ELR (cell line): ENCODE data around the gene OPCML.

ENCODE experiments used
- DNase-seq: peaks from one replicate; pipeline ENCODE4 v3.0.0-alpha.2; 2015; ENCODE audit warnings: low read depth

Gene OPCML

DNA sequence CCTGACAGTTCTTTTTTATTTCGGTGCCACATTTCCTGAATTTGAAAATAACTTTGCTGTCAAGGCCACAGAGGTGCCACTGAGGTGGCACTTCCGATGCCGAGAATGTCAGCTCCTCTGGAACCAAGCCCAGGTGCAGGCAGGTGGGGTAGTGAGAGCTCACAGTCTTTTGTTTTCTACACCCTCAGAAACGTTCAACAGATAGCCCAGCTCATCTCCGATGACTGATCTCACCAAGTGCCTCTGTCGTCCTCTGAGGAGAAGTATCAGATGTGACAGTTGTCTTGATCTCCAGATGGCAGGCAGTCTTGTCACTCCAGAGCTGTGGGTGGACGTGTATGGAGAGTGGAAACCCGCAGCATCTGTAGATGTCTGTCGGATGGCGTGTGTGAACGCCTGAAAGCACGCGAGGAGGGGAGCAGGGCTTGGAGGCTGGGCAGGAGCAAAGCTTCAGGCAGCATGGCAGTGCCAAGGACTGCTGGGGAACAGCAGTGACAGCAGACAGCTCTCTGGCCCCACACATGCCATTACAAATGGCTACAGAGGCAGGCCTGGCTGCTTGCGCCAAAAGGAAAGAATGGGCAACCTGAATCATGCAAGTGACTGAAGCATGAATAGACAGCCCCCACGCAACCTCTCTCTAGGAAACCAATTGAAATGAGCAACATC, 877.0 kb downstream of the OPCML start:
- DNase-seq = peak; percentile 10

DNA sequence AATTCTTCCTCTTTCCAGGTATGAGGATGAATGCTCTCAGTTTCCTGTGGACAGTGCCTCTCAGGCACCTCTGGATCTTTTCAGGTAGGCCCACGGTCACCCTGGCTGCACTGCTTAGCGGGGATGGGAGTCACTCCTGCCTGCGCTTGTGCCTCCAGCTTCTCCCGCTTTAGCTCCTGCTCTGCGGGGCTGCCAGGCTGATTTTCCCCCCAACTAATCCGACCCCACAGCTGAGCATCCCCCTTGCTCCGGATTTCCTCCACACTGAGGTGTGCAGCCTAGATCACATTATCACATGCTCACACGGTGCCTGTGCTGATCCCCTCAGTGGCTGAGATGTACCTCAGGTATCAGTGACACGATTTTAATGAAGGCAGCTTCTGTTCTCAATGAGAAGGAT, 879.1 kb downstream of the OPCML start:
- no peak for DNase-seq

DNA sequence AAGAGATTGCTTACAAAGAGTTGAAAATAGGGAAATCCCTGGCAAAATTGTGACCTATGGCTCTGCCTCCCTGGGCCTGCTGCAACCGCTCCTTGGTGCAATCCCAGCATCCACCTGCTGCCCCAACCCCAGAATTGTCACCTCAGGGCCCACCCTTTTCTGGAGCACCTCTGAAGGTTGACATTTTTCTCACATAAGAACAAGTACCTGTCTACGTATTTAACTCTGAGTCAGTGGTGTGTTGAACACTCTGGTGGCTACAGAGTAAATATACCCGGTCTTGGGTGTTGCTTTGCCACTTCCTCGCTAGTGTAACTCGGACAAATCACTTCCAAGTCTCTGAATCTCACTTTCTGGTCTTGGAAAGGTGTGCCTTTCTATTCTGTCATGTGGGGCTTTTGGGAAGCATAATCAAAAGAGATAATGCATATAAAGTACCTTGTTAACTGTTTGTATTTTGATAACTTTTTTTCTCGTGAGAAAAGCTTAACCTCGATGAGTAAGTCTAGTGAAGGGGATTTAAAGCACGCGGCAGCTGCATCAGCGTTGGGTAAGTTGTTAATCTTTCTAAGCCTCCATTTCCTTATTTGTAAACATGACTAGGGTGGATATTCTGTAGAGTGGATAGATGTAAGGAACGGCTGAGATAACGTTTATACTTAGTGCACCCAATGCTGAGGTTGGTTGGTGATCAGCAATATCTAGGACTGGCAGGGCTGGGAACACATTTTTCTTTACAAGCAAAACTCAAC, 881.2 kb downstream of the OPCML start:
- no peak for DNase-seq

DNA sequence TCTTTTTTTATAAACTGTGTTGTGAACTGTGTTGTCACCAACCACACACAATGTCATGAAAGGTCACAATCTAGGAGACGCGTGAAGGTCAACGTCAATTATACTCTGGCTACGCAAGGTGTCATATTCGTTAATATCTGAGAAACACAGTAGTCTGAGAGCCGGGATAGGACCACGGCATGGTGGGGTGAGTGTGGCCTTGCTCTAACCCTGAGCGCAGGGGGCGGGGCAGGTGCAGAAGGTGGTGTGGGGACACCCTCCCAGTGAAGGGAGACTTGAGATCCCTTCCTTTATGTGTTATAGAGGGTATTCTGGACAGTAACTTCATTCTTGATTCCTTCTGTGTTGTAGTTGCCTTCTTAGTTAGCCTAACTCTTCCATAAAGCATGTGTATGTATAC, 883.0 kb downstream of the OPCML start:
- DNase-seq = no peak

DNA sequence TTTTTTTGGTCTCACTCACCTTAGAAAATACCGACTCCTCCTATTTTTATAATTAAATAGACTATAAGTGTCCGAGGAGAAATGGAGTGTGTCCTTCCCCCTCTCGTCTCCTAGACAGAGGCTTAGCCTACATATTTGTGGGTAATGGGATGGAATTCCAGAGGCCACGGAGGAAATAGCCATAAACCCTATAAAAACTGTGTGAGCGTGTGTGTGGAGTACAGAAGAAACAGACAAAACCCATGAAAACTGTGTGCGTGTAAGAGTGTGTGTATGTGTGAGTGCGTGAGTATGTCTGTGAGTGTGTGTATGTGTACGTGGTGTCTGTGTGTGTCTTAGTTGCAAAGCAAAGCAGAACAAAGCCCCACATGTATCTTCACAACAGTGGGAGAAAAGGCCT, 883.5 kb downstream of the OPCML start:
- DNase-seq = no peak

DNA sequence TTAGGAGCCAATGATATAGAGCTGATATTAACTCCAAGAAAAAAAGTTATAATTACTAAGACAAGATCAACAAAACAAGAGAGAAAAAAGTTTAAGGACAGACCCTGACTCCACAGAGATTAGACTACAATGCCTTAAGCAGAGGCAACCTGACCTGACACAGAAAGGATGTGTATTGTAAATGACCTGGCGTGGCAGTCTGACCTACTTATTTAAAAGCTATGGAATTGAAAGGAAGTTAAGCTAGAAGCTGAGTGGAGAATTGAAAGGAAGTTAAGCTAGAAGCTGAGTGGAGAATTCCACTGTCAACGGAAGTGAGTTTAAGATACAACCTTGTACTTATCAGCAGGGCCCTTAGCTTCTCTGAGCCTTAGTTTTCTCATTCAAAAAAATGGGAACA, 885.4 kb downstream of the OPCML start:
- DNase-seq = no peak

DNA sequence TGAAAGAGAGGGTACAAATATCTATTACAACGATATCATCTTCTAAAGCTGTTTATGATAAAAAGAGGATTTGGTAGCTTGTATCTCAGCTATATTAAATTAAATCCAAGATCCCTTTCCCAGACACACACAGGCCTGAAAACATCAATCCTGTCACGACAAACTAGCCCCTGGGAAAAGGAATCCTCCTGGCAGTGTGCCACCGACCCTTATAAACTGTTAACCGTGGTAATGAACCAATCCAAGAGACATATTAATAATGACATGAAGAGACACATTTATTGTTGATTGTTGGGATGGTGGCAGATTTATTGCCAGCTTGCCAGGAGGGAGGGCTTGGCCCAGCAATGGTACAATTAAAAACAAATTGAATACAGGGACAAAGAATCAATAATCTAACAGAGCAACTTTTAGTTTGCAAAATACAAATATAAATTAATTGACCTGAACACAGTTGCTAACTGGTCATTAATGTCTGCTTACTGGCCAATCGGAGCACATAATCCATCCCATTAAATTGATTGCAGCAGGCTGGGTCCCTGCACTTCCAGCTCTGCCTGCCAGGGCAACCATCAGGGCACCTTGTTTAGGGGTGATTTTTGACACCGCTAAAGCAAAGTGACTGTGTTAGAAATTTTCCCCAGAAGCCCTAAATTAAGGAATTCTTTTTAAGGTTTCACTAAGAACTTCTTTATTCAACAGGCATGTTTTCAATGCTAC, 887.6 kb downstream of the OPCML start:
- no peak for DNase-seq

DNA sequence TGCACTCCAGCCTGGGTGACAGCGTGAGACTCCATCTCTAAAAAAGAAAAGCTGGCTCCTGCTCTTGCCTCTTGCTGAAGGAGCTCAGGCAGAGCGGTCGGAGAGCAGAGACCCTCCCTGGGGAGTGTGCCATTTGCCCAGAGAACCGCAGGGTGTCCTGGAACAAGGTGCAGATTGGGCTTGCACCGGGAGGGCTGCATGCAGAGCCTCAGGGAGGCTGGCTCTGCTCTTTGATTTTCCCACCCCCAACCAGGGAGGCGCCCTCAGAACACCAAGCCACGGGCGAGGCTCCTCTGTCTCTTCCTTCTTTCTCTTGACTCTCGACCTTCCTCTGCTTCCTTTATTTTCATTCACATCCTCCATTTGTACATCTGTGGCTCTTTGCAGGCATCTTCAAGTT, 889.1 kb downstream of the OPCML start:
- no peak for DNase-seq

DNA sequence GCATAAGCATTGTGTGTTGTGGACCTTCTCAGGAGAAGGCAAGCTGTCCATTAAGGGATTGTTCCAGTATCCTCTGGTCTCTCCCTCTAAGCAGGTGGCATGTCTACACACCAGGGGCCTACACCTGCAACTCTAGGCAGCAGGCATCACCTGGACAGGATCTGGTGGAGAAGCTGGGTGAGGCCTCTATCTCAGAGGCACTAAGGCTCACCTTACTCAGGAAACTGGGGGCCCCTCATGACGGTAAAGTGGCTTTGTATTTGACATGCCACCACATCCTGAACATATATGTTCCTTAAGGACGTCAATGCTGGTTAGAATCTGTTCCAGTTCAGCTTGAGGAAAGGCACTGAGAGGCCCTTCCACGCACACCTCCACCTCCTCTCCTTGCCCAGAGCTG, 891.3 kb downstream of the OPCML start:
- no peak for DNase-seq

DNA sequence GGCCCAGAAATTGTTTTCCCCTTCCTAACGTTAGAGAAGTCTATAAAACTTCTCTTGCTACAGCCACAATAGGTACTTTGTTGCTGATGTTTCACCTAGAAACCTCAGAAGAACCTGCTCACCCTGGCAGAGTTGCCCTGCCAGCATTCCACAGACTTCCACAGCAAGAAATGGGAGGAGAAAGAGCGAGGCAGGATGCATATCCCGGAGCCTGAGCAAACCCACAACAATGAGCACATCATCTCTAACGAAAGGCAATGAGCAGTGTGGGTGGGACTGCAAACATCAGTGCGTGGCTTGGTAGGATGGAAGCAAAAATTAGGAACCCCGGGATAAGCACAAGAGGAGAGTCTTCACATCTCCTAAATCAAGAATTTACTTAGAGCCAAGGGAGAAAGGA, 892.3 kb downstream of the OPCML start:
- DNase-seq = peak; percentile 8

DNA sequence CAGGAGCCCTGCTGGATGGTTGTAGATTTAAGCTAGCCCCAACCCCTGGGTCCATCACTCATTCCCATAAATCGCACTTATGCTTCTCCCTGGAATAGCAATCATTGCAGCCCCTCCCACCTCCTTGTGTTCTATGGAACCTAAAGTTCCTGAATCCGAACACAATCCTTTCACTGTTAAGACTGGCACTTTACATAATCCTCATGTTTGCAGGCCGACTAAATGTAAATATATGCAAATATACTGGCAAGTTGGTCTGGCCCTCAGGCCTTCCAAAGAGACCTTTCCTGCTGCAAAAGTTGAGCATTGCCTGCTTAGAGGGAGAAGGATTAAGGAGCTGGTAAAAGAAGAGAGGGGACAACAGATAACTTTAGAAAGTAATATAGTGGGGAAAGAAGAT, 892.9 kb downstream of the OPCML start:
- no peak for DNase-seq

DNA sequence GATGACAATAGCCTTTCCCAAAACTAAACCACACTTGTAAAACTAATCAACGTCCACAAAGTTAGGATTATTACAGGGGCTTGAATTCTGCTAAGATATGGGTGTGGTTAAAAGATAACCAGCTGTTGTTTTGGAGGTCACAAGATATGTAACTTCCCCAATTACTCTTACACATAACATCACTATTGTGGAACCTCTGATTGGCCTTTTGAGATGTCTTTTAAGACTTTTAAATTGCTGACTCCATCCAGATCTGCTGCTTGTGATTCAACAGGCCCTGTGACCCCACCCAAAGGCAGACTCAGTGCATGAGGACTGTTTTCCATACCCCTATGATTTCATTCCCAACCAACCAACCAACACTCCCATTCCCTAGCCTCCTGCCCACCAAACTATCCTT, 893.9 kb downstream of the OPCML start:
- no peak for DNase-seq

DNA sequence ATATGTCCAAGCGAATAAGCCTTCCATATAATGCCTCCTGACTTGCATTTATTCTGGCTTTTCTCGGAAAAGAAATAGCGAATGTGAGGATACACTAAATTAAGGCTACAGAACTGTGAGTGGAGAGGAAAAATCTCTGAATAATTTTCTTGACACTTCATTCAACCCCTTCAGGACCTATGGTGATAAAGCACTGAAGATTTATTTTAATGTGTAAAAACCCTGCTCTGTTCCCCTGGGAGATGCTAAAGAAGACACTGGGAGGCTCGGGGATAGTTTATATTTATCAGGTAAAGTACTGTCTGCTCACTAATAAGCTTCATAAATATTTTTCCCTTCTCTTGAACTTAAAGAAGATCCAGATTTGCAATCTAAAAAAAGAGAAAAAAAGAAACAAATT, 895.8 kb downstream of the OPCML start:
- DNase-seq = no peak

DNA sequence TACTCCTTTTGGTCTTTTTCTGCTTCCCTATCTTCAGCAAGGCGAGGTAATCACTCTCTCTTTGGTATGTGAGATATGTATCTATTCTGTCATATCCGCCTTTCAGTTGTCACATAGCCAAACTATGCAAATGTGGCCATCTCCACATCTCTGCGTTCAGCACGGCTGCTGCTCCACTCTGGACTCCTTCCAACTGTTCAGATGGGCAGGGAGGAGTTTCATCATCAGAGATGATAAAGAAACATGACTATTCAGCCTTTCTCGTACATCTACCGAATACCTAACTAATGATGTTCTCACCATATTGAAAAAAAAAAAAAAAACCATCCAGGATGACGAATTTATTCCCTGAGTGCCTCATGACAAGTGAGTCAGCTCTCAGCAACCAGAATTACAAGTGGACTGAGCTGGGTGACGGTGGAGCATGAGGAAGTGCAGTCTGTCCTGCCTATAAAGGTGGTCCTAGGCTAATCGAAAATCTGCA, 899.6 kb downstream of the OPCML start:
- peak; percentile 99 for DNase-seq

DNA sequence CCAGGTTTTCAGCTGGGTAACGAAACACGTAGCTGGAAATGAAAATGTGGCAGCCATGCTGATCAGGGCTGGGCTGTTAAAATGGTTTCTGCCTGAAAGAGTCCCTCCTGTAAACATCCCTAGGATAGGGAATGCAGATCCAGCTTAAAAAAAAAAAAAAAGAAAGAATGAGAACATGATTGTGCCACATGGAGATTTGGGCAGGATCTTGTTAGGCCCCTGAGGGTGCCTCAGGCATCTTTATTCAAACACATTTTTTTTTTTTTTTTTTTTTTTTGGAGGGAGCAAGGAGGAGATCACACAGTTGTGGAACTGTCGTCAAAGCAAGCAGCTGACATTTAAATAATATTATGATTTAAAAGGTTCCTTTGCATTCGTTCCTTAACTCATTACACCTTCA, 900.3 kb downstream of the OPCML start:
- peak; percentile 46 for DNase-seq

DNA sequence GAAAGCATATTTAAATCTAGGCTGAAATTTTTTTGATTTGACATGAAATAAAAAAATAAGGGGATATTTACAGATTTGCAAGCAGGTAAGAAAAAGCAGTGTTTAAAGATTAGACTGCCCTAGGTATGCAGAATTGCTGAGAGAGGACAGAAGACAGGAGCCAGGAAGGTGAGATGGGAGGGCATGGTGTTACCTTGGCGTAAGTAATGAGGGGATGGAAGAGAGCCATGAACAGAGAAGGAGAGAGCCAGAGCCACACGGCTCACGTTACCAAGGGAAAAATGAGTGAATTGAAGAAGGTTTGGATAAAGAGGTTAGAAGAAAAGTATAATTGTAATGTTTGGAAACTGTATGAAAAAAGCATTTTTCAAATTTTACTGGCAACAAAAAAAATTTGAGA, 904.3 kb downstream of the OPCML start:
- no peak for DNase-seq

DNA sequence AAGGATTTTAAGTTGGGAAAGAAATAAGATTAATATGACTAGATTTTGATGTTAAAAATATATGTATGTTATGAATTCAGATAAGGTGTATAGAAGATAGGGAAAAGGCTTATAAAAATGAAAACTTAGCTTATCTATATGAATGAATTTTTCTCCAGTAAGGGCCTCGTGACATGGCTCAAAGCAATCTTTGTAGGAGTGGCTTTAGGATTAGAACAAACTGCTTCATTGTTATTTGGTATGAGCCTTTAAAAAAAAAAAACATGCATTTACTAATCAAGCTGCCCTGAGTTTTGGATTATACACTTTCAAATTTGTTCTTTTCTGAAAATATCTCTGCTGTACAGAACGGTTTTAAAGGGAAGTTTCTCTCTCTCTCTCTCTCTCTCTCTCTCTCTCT, 905.9 kb downstream of the OPCML start:
- no peak for DNase-seq

DNA sequence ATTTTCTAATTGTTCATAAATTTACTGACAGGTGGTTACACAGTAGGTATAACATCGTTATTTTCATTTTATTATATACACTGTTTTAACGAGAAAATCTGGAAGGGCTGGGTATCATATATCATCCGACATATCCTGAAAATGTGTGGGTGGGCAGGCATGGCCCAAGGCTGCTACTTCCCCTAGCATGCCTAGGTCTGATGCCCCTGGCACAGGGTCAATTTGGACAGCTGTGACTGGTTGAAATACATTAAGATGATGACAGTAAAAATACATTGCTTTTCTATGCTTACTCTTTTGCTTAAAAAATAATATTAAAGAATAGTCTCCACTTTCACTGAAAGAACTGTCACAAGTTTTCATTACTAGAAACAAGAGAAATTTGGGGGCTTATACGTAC, 908.8 kb downstream of the OPCML start:
- no peak for DNase-seq

DNA sequence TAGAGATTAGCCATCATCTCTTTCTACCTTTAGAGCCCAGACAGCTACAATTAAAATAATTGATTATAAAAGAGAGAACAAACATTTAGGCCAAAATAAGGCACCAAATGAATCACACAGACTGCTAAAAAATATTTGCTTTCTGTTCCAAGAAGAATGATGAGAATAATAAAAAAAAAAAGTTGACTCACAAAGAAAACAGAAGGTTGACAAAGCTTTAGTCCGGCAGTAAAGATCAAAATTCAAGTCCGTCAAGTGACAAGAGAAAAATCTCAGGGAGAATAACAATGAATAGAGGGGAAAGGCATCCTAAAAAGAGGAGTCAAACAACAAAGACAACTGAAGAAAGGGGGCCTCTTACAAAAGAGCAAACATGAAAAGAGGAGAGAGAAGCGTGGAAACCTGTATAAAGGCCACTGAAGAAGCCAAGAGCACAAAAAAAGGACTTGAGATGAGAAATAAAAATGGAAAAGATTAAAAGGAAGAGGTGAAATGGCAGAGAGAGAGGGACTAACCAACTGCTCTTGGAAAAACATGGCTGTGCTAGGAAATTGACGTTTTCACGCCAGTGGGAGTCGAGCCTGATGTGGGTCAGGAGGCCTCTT, 910.2 kb downstream of the OPCML start:
- no peak for DNase-seq

DNA sequence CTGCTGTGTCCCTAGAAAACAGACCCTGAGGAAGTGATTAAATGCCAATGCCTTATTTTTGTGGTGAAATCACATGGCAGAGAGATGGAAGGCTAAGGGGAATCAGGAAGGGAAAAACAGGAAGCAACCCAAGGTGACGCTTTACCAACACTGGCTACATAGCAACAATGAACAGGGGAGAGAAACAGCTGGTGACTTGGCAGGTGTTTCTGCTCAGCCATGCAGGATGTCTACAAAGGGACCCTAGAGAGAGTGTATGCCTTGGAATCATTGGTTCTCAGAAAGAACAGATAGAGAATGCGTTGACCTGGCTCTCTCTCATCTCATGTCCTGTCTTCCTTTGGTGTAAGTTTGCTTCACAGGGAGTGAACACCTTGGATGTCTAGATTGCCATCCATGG, 911.9 kb downstream of the OPCML start:
- DNase-seq = no peak

DNA sequence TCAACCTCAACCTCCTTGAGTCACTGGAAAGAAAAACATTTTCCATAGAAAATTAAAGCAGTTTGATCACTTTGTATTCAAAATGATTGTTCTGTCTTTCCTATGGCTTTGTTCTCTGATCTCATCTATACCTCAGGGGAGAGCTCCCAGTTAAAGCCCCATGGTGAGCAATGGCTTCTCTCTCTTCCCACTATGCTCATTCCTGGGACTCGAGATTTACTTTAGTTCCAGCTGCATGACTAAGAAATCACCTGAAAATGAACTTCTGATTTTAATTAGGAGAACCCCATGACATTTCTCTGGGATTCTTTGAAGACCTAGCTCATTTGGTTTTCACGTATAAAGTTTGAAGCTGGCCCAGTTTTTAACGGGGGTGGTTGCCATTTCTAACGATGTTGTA, 921.5 kb downstream of the OPCML start:
- DNase-seq = no peak

DNA sequence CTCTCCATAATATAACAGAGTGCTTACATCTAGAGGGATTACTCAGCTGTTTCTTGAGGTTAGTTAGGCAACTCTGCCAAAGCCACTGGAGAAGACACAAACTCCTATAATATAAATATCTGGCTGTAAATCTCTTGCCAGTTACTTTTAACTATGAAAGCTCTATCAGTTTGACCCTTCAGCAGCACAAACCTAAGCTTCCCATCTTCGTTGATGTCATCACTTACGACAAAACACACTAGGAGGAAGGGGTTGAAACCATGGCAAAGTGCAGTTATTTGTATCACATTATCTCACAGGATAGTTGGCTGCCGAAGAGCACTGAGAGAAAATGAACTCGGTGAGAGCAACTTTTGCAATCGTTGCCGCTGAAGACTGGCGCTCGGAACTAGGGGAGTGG, 922.1 kb downstream of the OPCML start:
- DNase-seq = peak; percentile 28

DNA sequence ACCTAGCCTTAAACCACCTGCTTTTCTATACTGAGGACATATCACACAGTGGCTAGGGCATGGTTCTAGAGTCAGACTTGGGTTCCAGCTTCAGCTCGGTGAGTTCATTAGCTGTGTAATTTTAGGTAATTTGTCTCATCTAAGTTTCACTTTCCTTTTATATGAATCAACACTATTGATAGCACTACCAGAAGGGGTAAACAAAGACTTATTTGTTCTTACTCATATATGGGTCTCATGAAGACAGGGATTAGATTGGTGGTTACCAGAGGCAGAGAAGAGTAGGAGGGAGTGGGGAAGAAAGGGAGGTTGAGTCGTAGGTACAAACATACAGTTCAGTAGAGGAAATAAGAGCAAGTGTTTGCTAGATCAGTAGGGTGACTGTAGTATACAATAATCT, 924.7 kb downstream of the OPCML start:
- DNase-seq = peak; percentile 41
